H7 (cell line): ENCODE measurements around the gene CBL. TPM values are rescaled to one million over a fixed set of nuclear protein-coding genes. Genes with fewer than 3 reads are reported as not detected.
A peak's percentile ranks its signal among the peaks of the same experiment; 100 is the strongest.

Experiments used
- DNase-seq: peaks from one replicate; pipeline ENCODE4 v3.0.0; 2012
- H3K27me3 ChIP-seq: 2 replicates; pipeline ENCODE4 v1.6.0; 2011; ENCODE audit warnings: mild to moderate bottlenecking, low read length; ENCODE audit not compliant: control insufficient read depth, insufficient read depth
- H3K36me3 ChIP-seq: replicated peaks from 2 replicates; pipeline ENCODE4 v1.5.1; 2011; ENCODE audit warnings: low read length; ENCODE audit not compliant: control insufficient read depth, insufficient read depth
- H3K4me3 ChIP-seq: 2 replicates; pipeline ENCODE4 v1.5.1; 2011; ENCODE audit warnings: low read depth, mild to moderate bottlenecking, control low read depth, low read length, moderate library complexity; ENCODE audit not compliant: insufficient read depth
- total RNA-seq: library from RNA; depleted of rRNA; stranded (reverse); fragments of >200 nt; shearing (Covaris generic); gene quantifications from 2 replicates; pipeline ENCODE4 v1.2.3, GENCODE V29; 2014

Gene CBL
- total RNA-seq, 1 experiment from 2014 or later, result 16.1 TPM

DNA sequence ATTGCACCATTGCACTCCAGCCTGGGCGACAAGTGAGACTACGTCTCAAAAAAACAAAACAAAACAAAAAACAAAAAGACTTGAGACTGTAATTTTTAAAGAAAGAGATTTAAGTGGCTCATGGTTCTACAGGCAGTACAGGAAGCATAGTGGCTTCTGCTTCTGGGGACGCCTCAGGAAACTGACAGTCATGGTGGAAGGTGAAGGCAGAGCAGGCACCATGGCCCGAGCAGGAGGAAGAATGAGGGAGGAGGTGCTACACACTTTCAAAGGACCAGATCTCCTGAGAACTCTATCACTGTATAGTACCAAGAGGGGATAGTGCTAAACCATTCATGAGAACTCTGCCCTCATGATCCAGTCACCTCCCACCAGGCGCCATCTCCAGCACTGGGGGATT lies 52.0 kb downstream of the CBL start:
- no peak overlapping the region for H3K4me3 ChIP-seq
- no peaks in the 10 kb centered on the region for H3K27me3 ChIP-seq
- no peaks in the 10 kb centered on the region for H3K36me3 ChIP-seq
- DNase-seq, result no peak

DNA sequence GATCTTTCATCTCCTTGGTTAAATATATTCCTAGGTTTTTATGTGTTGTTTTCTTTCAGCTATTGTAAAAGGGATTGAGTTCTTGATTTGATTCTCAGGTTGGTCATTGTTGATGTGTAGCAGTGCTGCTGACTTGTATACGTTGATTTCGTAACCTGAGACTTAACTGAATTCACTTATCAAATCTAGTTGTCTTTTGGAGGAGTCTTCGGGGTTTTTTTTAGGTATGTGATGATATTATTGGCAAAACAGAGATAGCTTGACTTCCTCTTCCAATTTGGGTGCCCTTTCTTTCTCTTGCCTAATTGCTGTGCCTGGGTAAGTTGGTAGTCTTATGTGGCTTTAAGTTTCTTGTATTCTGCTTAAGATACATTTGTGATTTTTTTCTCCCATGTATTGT lies 52.8 kb downstream of the CBL start:
- DNase-seq, result no peak
- H3K27me3 ChIP-seq, result no peaks in the 10 kb centered on the region

DNA sequence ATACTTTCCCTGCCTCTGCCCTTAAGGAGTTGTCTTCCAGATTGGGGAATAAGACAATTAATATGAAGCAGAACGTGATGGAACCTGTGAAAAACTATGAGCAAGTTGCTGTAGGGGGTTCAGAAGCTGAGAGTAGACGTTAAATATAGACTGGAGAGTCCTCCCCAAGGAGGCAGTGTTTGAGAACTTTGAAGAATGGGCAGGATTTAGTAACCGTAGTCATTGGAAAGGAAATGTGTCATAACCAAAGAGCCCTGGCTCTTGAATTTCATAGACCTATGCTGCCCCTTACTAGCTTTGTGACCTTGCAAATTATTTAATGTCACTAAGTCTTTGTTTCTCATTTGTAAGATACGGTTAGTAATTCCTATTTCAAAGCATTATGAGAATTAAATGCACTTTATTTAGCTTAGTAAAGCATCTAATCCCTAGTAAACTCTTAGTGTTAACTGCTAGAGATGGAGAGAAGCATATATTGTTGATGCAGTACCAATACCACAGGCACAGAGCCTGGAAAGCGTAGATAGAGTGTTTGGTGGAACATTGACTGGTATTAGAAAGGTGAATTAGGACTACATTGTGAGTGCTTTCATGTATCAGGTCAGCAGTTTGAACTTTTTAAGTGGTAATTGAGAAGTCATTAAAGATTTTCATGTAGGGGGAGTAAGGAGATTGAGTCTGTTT lies 56.7 kb downstream of the CBL start:
- Histone ChIP-seq H3K4me3 (no peak overlapping the region), H3K27me3 (no peaks in the 10 kb centered on the region), H3K36me3 (no peaks in the 10 kb centered on the region)
- DNase-seq, result no peak

More for the DNA sequence above, 52.8 kb downstream of the CBL start:
- Histone ChIP-seq H3K4me3 (no peak overlapping the region), H3K36me3 (no peaks in the 10 kb centered on the region)

DNA sequence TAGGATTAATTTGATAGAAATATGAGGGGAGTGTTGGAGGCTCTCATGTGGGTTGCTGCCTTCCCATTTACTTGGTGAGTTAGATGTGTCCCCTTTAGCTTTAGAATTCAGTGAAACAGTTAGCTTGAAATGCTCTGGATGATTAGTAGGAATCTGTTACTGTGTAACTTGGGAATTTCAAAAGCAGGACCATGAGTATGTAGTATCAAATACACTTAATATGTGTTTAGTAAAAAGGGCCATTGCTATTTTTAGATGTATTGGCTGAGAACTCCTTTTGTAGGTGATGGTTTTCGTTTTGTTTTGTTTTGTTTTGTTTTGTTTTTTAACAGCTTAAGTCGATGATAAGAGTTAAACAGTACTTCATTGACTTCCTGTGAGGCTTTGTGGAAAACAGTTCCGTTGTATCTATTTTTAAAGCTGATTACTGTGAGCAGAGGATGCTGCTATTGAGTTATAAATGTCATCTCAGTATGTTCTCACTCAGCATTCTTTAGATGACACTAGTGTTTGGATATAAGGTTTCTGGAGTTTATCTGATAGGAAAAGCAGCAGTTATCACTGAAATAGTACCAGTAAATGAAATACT lies 57.3 kb downstream of the CBL start:
- H3K27me3 ChIP-seq, result no peaks in the 10 kb centered on the region
- no peak for DNase-seq
- H3K4me3 ChIP-seq, result no peak overlapping the region
- H3K36me3 ChIP-seq, result no peaks in the 10 kb centered on the region

DNA sequence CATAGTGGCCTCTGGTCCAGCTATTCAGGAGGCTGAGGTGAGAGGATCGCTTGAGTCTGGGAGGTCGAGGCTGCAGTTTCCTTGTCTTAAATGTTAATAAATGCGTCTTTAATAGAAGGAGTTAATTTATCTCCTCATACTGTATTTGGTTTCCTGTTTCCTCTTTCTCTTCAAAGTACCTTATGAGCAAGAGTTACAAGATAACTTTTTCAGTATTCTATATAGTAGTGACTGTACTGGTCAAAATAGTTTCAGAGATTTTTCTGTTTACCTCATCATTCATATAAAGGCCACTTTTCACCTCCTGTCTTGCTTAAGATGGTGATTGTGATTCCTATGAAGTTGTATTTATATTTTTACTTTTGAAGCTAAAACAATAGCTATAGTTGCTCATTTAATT lies 59.9 kb downstream of the CBL start:
- H3K4me3 ChIP-seq, result no peak overlapping the region
- no peak for DNase-seq
- no peaks in the 10 kb centered on the region for H3K36me3 ChIP-seq
- no peaks in the 10 kb centered on the region for H3K27me3 ChIP-seq

DNA sequence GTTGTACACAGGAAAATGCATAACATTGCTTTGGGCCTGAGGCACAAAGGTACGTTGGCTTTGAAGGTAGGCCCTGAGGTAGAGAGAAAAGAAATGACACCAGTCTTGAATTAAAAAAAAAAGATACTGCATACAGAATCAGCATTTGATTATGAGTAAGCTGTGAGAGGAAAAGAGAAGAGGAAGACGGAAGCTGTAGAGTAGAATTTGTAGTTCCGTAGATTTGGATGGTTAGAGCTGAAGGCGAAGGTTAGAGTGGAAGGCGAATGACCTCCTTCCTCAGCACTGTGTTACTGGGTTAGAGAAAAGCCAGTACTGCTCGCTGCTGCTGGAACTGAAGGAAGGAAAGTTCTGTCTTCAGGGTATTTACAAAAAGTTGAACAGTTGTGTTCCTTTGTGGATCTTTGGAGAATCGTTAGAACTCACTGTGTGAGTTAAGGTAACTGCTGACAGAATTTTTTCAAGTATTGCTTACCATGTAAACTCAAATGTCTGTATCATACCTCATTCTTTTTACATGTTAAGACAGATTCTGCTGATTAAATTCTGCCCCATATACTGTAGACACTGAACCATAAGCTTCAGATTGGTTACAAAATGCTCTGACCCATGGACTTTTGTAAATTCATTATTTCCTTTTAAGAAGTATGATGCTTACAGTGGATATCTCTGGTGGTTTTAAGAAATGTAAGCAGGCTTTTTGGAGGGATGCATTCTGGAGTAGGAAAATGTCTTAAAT lies 60.5 kb downstream of the CBL start:
- H3K27me3 ChIP-seq, result no peaks in the 10 kb centered on the region
- DNase-seq, result peak; percentile 10
- H3K4me3 ChIP-seq, result no peak overlapping the region
- H3K36me3 ChIP-seq, result no peaks in the 10 kb centered on the region

DNA sequence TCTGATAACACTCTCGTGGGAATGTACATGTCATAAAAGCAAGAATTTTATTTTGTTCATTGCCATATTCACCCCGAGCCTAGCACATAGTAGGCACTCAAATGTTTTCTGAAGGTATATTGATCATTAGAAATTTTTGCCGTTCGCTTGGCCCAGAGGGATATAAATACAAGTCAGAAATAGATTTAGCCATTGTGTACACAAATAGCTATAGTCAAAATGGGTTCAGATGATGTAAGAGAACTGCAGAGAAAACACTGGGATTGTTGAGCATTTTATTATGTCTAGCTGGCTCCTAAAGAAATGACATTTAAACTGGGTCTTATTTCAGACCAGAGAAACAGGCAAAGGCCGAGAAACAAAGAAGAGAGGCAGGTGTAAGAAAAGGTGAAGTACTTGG lies 61.5 kb downstream of the CBL start:
- no peak for DNase-seq
- no peaks in the 10 kb centered on the region for H3K36me3 ChIP-seq
- H3K4me3 ChIP-seq, result no peak overlapping the region
- no peaks in the 10 kb centered on the region for H3K27me3 ChIP-seq

DNA sequence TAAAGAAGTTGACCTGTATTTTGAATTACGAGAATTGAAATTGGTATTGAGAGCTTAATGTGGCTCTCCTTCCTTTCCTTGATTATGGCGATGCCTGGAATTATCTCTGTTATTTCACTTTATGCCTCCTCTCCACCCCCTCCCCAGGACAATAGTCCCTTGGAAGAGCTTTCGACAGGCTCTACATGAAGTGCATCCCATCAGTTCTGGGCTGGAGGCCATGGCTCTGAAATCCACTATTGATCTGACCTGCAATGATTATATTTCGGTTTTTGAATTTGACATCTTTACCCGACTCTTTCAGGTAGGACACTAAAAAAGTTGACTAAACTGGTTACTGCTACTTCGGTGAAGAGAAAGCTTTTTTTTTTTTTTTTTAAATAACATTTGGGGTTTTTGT lies 67.6 kb downstream of the CBL start:
- H3K27me3 ChIP-seq, result no peaks in the 10 kb centered on the region
- H3K4me3 ChIP-seq, result no peak overlapping the region
- DNase-seq, result no peak
- H3K36me3 ChIP-seq, result peaks cover 15% of the 10 kb centered on the region

DNA sequence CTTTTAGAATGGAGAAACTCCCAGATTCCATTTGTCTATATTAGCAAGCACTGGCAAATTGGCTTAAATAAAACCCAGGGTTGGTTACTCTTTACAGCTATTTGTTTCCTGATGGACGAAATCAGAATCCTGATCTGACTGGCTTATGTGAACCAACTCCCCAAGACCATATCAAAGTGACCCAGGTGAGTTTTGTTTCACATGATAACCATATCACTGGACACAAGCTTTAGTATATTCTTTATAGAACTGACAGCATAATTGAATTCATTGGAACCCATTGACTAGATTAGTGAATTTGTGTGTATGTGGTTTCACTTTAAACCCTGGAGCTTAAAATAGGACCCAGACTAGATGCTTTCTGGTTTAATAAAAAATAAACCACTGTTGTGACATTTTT lies 71.5 kb downstream of the CBL start:
- peaks cover 18% of the 10 kb centered on the region for H3K36me3 ChIP-seq
- no peak for DNase-seq
- H3K27me3 ChIP-seq, result no peaks in the 10 kb centered on the region
- H3K4me3 ChIP-seq, result no peak overlapping the region

DNA sequence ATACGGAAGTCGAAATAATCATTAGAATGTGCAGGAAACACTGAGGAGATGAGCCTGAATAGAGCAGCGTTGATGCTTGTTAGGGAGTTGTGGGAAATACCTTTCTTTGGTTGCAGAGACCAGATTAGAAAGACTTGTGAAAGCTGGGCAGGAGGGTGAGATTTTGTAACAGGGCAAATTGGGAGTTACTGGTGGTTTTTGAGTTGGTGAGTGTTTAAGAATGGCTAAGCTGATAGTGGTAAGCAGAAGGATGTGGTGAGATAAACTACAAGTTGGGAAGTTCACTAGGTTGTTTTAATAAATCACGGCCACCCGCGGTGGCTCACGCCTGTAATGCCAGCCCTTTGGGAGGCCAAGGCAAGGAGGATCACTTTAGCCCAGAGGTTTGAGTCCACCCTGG lies 76.4 kb downstream of the CBL start:
- Histone ChIP-seq H3K4me3 (no peak overlapping the region), H3K27me3 (no peaks in the 10 kb centered on the region), H3K36me3 (peaks cover 16% of the 10 kb centered on the region)
- DNase-seq, result no peak

DNA sequence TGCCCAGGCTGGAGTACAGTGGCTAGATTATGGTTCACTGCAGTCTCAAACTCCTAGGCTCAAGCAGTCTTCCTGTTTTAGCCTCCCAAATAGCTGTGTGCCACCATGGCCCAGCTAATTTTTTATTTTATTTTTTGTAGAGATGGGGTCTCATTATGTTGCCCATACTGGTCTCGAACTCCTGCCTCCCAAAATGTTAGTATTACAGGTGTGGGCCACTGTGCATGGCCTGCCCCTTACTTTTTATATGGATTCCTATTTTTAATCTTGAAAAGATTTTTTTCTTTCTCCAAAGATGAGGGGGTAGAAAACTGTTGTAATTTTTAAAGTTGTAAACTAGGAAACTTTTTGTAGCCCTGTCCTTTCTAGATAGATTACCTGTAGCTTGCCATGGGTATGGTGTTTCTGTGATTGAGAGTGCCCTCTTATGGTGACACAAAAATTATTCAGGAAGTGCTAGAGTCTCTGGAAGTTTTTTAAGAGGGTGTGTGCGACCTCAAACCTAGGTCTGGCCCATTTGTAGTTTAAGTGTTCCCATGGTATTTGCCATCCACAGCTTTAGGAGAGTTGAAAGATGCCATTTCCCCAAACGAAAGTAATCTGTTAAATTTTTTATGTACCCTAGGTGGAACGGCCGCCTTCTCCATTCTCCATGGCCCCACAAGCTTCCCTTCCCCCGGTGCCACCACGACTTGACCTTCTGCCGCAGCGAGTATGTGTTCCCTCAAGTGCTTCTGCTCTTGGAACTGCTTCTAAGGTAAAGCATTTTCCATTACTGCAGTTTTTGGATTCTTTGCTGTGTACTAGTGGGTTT lies 78.4 kb downstream of the CBL start:
- H3K36me3 ChIP-seq, result peaks cover 8% of the 10 kb centered on the region
- DNase-seq, result peak; percentile 52
- H3K4me3 ChIP-seq, result no peak overlapping the region
- no peaks in the 10 kb centered on the region for H3K27me3 ChIP-seq

DNA sequence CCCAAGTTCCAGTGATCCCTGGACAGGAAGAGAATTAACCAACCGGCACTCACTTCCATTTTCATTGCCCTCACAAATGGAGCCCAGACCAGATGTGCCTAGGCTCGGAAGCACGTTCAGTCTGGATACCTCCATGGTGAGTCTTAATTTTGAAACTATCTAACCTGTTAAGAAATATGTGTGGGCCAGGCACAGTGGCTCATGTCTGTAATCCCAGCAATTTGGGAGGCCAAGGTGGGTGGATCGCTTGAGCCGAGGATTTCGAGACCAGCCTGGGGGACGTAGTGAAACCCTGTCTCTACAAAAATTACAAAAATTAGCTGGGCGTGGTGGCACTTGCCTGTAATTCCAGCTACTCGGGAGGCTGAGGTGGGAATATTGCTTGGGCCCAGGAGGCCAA lies 79.3 kb downstream of the CBL start:
- H3K4me3 ChIP-seq, result no peak overlapping the region
- no peaks in the 10 kb centered on the region for H3K27me3 ChIP-seq
- no peak for DNase-seq
- peaks cover 8% of the 10 kb centered on the region for H3K36me3 ChIP-seq

DNA sequence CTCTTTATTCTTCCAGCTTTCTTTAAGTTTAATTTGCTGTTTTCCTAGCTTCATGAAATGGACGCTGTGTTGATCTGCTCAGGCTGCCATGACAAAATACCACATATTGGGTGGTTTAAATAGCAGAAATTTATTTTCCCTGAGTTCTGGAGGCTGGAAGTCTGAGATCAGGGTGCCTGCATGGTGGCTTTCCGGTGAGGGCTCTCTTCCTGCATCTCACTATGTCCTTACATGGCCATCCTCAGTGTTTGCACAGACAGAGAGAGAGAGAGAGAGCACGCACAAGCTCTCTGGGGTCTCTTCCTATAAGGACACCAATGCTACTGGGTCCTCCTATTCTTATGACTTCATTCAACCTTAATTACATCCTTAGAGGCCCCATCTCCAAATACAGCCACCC lies 82.1 kb downstream of the CBL start:
- Histone ChIP-seq H3K4me3 (no peak overlapping the region), H3K27me3 (no peaks in the 10 kb centered on the region), H3K36me3 (peaks cover 8% of the 10 kb centered on the region)
- DNase-seq, result no peak

DNA sequence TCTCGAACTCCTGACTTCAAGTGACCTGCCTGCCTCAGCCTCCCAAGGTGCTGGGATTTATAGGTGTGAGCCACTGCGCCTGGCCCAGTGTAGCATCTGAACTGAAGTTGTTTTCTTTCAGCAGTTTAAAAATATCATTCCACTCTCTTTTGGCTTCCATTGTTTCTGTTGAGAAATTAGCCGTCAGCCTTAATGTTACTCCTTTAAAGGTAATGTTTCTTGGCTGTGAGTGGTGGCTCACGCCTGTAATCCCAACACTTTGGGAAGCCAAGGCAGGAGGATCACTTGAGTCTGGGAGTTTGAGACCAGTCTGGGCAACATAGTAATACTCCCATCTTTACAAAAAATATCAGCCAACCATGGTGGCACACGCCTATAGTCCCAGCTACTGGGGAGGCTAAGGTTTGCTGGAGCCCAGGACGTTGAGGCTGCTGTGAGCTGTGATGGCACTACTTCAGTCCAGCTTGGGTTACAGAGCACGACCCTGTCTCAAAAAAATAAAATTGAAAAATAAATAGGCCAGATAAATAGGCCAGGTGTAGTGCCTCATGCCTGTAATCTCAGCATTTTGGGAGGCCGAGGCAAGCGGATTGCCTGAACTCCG lies 84.9 kb downstream of the CBL start:
- H3K27me3 ChIP-seq, result no peaks in the 10 kb centered on the region
- no peak overlapping the region for H3K4me3 ChIP-seq
- peaks cover 2% of the 10 kb centered on the region for H3K36me3 ChIP-seq
- no peak for DNase-seq
